Body of pancreas (tissue), 4 donors: ENCODE data around the gene RBMS3.

Experiments used
- CTCF ChIP-seq, 7 experiments: fragments of 450-650 bp in 4 of 7; fragments of 200-600 bp in 3 of 7; sonication (generic) in 3 of 7; IDR thresholded peaks; one replicate each; pipeline ENCODE4 v1.5.1; 2016 to 2019; ENCODE audit warnings: antibody characterized with exemption in 7 of 7
- POLR2A ChIP-seq, 3 donors: fragments of 450-650 bp; IDR thresholded peaks; one replicate each; pipeline ENCODE4 v1.6.1; 2016; ENCODE audit warnings: antibody characterized with exemption in 3 of 3, mild to moderate bottlenecking in 2 of 3

- TF ChIP-seq CTCF (IDR thresholded peaks at IDR 0.05) (no peak), POLR2A (IDR thresholded peaks at IDR 0.05) (no peak)
Measured at GRCh38 chr3:29302619-29303018, 21.7 kb downstream of the RBMS3 start.
